Spleen (tissue), 7 donors: ENCODE data around the gene RPS10.

Experiments
- POLR2A ChIP-seq, 3 donors: fragments of 450-650 bp; IDR thresholded peaks; one replicate each; pipeline ENCODE4 v1.5.1; 2017; ENCODE audit warnings: antibody characterized with exemption in 3 of 3, mild to moderate bottlenecking in 1 of 3
- TF ChIP-seq, protein P1 (sequence below), 11 experiments: fragments of 200-600 bp in 7 of 11; fragments of 450-650 bp in 4 of 11; sonication (generic) in 4 of 11; IDR thresholded peaks in 8 of 11; conservative IDR thresholded peaks in 3 of 11; 1 replicate in 7 of 11; 2 replicates in 4 of 11; pipeline versions ENCODE4 v1.4.0 to v1.8.0; 2016 to 2021; ENCODE audit warnings: antibody characterized with exemption in 11 of 11, inconsistent platforms in 4 of 11, mild to moderate bottlenecking in 1 of 11
- donor health status: DM: no; HTN: no; CAD: no; lungs with moderate emphysema.
- donor health status: DM: no; HTN: no; CAD: no.
- donor health status: DM: no; HTN: no; CAD: no.

- TF ChIP-seq, protein P1, sequence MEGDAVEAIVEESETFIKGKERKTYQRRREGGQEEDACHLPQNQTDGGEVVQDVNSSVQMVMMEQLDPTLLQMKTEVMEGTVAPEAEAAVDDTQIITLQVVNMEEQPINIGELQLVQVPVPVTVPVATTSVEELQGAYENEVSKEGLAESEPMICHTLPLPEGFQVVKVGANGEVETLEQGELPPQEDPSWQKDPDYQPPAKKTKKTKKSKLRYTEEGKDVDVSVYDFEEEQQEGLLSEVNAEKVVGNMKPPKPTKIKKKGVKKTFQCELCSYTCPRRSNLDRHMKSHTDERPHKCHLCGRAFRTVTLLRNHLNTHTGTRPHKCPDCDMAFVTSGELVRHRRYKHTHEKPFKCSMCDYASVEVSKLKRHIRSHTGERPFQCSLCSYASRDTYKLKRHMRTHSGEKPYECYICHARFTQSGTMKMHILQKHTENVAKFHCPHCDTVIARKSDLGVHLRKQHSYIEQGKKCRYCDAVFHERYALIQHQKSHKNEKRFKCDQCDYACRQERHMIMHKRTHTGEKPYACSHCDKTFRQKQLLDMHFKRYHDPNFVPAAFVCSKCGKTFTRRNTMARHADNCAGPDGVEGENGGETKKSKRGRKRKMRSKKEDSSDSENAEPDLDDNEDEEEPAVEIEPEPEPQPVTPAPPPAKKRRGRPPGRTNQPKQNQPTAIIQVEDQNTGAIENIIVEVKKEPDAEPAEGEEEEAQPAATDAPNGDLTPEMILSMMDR (IDR thresholded peaks at IDR 0.05 in 8 of 11, conservative IDR thresholded peaks at IDR 0.05 in 3 of 11): no peak
- no peak for TF ChIP-seq POLR2A (IDR thresholded peaks at IDR 0.05)
These were observed 47.4 kb downstream of the RPS10 start for GRCh38 chr6:34378470-34378869.
